A549 (cell line): ENCODE data around the gene TSHZ2.

ENCODE experiments used
- CHD2 ChIP-seq: fragments of 150-350 bp; IDR thresholded peaks from 2 replicates; pipeline ENCODE4 v1.6.1; 2014; ENCODE audit warnings: low read length; ENCODE audit not compliant: partially characterized antibody
- CTCF ChIP-seq: fragments of >200 bp; sonication (Bioruptor Twin); formaldehyde crosslinking; IDR thresholded peaks from 3 replicates; pipeline ENCODE4 v1.5.1; 2016
- MAX ChIP-seq: IDR thresholded peaks from 2 replicates; pipeline ENCODE4 v1.6.1; 2012
- NR3C1 ChIP-seq: fragments of >200 bp; sonication (Bioruptor Twin); formaldehyde crosslinking; IDR thresholded peaks from 3 replicates; pipeline ENCODE4 v1.6.1; 2017
- SREBF2 ChIP-seq: fragments of 450-650 bp; IDR thresholded peaks from 2 replicates; pipeline ENCODE4 v1.6.1; 2014; ENCODE audit warnings: mild to moderate bottlenecking, moderate library complexity
- ZC3H11A ChIP-seq: fragments of 450-650 bp; IDR thresholded peaks from 2 replicates; pipeline ENCODE4 v1.6.1; 2014; ENCODE audit warnings: antibody characterized with exemption, mild to moderate bottlenecking
- TF ChIP-seq, protein P1 (sequence below): IDR thresholded peaks from 2 replicates; pipeline ENCODE4 v1.6.1; 2012

DNA sequence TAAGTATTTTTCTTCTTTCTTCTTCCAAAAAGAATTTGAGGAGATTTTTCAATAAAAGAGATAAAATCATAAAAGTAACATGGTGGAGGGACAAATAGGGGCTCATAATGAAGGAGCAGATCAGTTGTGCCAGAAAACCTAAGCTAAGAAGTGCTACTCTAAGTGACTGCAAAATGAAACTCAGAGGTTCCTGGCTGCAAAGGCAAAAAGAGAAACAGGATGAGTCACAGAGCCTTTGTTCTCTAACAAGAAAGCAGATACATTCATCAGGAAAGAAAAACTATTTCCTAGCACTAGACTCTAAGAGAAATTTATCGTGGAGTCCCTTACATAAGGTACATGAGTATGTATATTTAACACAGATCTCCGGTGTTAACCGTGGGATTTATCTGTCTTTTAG is 49.8 kb downstream of the TSHZ2 start:
- no peak for TF ChIP-seq CTCF
- TF ChIP-seq, protein P1, sequence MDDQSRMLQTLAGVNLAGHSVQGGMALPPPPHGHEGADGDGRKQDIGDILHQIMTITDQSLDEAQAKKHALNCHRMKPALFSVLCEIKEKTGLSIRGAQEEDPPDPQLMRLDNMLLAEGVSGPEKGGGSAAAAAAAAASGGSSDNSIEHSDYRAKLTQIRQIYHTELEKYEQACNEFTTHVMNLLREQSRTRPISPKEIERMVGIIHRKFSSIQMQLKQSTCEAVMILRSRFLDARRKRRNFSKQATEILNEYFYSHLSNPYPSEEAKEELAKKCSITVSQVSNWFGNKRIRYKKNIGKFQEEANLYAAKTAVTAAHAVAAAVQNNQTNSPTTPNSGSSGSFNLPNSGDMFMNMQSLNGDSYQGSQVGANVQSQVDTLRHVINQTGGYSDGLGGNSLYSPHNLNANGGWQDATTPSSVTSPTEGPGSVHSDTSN, result no peak
- TF ChIP-seq CHD2, result no peak
- TF ChIP-seq MAX, result no peak
- no peak for TF ChIP-seq ZC3H11A
- TF ChIP-seq SREBF2, result no peak
- no peak for TF ChIP-seq NR3C1
